Karpas-422 (cell line): Measurements from ENCODE around the gene MYL6B. TPM values are rescaled to one million over a fixed set of nuclear protein-coding genes. Genes with fewer than 3 reads are reported as not detected.

ENCODE experiments used
- DNase-seq: peaks from one replicate; pipeline ENCODE4 v3.0.0-alpha.2; 2015
- H2AFZ ChIP-seq: fragments of 200-600 bp; sonication (generic); 2 replicates; pipeline ENCODE4 v1.6.1; 2014; ENCODE audit warnings: antibody characterized with exemption, low read length, mixed read lengths
- H3K27ac ChIP-seq: fragments of 200-600 bp; sonication (generic); 2 replicates; pipeline ENCODE4 v1.5.1; 2014; ENCODE audit warnings: mild to moderate bottlenecking, low read length, moderate library complexity
- H3K27me3 ChIP-seq: fragments of 200-600 bp; sonication (generic); 2 replicates; pipeline ENCODE4 v1.6.1; 2014; ENCODE audit warnings: low read length, mixed read lengths
- H3K36me3 ChIP-seq: fragments of 200-600 bp; sonication (generic); 2 replicates; pipeline ENCODE4 v1.6.1; 2014; ENCODE audit warnings: low read length, mixed read lengths; ENCODE audit not compliant: insufficient read depth
- H3K4me1 ChIP-seq: fragments of 200-600 bp; sonication (generic); 2 replicates; pipeline ENCODE4 v1.6.1; 2014; ENCODE audit warnings: mild to moderate bottlenecking, low read length, mixed read lengths
- H3K4me2 ChIP-seq: fragments of 200-600 bp; sonication (generic); 2 replicates; pipeline ENCODE4 v1.6.1; 2014; ENCODE audit warnings: low read length, low read depth, mild to moderate bottlenecking; ENCODE audit not compliant: poor library complexity, severe bottlenecking
- H3K4me3 ChIP-seq: fragments of 200-600 bp; sonication (generic); 2 replicates; pipeline ENCODE4 v1.5.1; 2014; ENCODE audit warnings: mild to moderate bottlenecking, antibody characterized with exemption, low read length, mixed read lengths
- H3K79me2 ChIP-seq: fragments of 200-600 bp; sonication (generic); 2 replicates; pipeline ENCODE4 v1.6.1; 2014; ENCODE audit warnings: mild to moderate bottlenecking, low read length, mixed read lengths
- H3K9ac ChIP-seq: fragments of 200-600 bp; sonication (generic); 2 replicates; pipeline ENCODE4 v1.6.0; 2014; ENCODE audit warnings: low read length
- H3K9me2 ChIP-seq: fragments of 200-600 bp; sonication (generic), shearing (Covaris generic); replicated peaks from 2 replicates; pipeline ENCODE4 v1.6.0; 2014; ENCODE audit warnings: mild to moderate bottlenecking, low read length, moderate library complexity; ENCODE audit not compliant: insufficient read depth
- H3K9me3 ChIP-seq: fragments of 300-700, 200-600 bp; sonication (generic); 2 replicates; pipeline ENCODE4 v1.6.1; 2014; ENCODE audit warnings: low read length, mixed read lengths
- H4K20me1 ChIP-seq: fragments of 200-600 bp; sonication (generic); 2 replicates; pipeline ENCODE4 v1.6.1; 2014; ENCODE audit warnings: mild to moderate bottlenecking, antibody characterized with exemption, low read length, low read depth; ENCODE audit not compliant: insufficient read depth
- total RNA-seq: library from RNA; depleted of rRNA; stranded (reverse); fragments of >200 nt; shearing (Covaris generic); gene quantifications from 2 replicates; pipeline ENCODE4 v1.2.3, GENCODE V29; 2014; ENCODE audit warnings: low replicate concordance

The MYL6B gene
- total RNA-seq, 1 experiment from 2014 or later, result 33.1 TPM

GRCh38 chr12:56118688-56119357 is 33.6 kb upstream of the MYL6B start:
- Histone ChIP-seq H4K20me1 (no peaks in the 10 kb centered on the region), H3K27me3 (no peaks in the 10 kb centered on the region), H3K36me3 (peaks cover 10% of the 10 kb centered on the region), H3K4me2 (peak overlapping the region; percentile 94), H3K9me3 (no peaks in the 10 kb centered on the region), H3K4me1 (peaks cover 25% of the 10 kb centered on the region), H3K9ac (peak overlapping the region; percentile 77), H3K9me2 (no peaks in the 10 kb centered on the region), H3K79me2 (peaks cover 30% of the 10 kb centered on the region), H2AFZ (no peak overlapping the region), H3K4me3 (peak overlapping the region; percentile 74), H3K27ac (peak overlapping the region; percentile 61)
- no peak for DNase-seq

GRCh38 chr12:56119361-56119796 is 33.0 kb upstream of the MYL6B start:
- Histone ChIP-seq H3K79me2 (peaks cover 32% of the 10 kb centered on the region), H3K9ac (peak overlapping the region; percentile 77), H3K9me2 (no peaks in the 10 kb centered on the region), H3K9me3 (no peaks in the 10 kb centered on the region), H3K4me1 (peaks cover 25% of the 10 kb centered on the region), H3K27me3 (no peaks in the 10 kb centered on the region), H3K4me2 (peak overlapping the region; percentile 94), H3K27ac (peak overlapping the region; percentile 61), H4K20me1 (no peaks in the 10 kb centered on the region), H2AFZ (no peak overlapping the region), H3K36me3 (peaks cover 9% of the 10 kb centered on the region), H3K4me3 (peak overlapping the region; percentile 74)
- DNase-seq, result peak; percentile 87

- Histone ChIP-seq H2AFZ (no peak overlapping the region), H3K36me3 (peaks cover 9% of the 10 kb centered on the region), H3K79me2 (peaks cover 32% of the 10 kb centered on the region), H3K4me2 (peak overlapping the region; percentile 94), H3K4me3 (peak overlapping the region; percentile 74; the same call in 1 of the 2 replicates), H3K4me1 (peaks cover 21% of the 10 kb centered on the region), H3K27ac (no peak overlapping the region), H3K9me3 (no peaks in the 10 kb centered on the region), H4K20me1 (no peaks in the 10 kb centered on the region), H3K27me3 (no peaks in the 10 kb centered on the region), H3K9me2 (no peaks in the 10 kb centered on the region), H3K9ac (peak overlapping the region; percentile 77)
- no peak for DNase-seq
These were observed 32.1 kb upstream of the MYL6B start for GRCh38 chr12:56120158-56120846.

- Histone ChIP-seq H3K4me2 (no peak overlapping the region), H2AFZ (no peak overlapping the region), H3K36me3 (peaks cover 9% of the 10 kb centered on the region), H3K79me2 (peaks cover 32% of the 10 kb centered on the region), H3K9me2 (no peaks in the 10 kb centered on the region), H4K20me1 (no peaks in the 10 kb centered on the region), H3K9me3 (no peaks in the 10 kb centered on the region), H3K4me3 (no peak overlapping the region), H3K4me1 (peaks cover 25% of the 10 kb centered on the region), H3K27ac (no peak overlapping the region), H3K9ac (no peak overlapping the region), H3K27me3 (no peaks in the 10 kb centered on the region)
- no peak for DNase-seq
These were observed 31.1 kb upstream of the MYL6B start for GRCh38 chr12:56121204-56121870.

- no peaks in the 10 kb centered on the region for H3K27me3 ChIP-seq
- no peaks in the 10 kb centered on the region for H3K9me2 ChIP-seq
- peaks cover 23% of the 10 kb centered on the region for H3K79me2 ChIP-seq
- H3K9me3 ChIP-seq, result no peaks in the 10 kb centered on the region
- no peak overlapping the region for H3K4me3 ChIP-seq
- H3K4me2 ChIP-seq, result no peak overlapping the region
- no peak overlapping the region for H2AFZ ChIP-seq
- H4K20me1 ChIP-seq, result no peaks in the 10 kb centered on the region
- no peak overlapping the region for H3K9ac ChIP-seq
- peaks cover 38% of the 10 kb centered on the region for H3K4me1 ChIP-seq
- 0 out of 2 replicates have a peak, but pooled peaks cover 6% of the 10 kb centered on the region for H3K36me3 ChIP-seq
- no peak for DNase-seq
- H3K27ac ChIP-seq, result no peak overlapping the region
These were observed 29.8 kb upstream of the MYL6B start for GRCh38 chr12:56122637-56123036.

- no peaks in the 10 kb centered on the region for H3K9me2 ChIP-seq
- H3K27ac ChIP-seq, result no peak overlapping the region
These were observed 28.3 kb upstream of the MYL6B start for GRCh38 chr12:56124133-56124532.

GRCh38 chr12:56126732-56127239 is 25.6 kb upstream of the MYL6B start:
- H3K36me3 ChIP-seq, result peaks cover 14% of the 10 kb centered on the region
- H4K20me1 ChIP-seq, result no peaks in the 10 kb centered on the region
- no peaks in the 10 kb centered on the region for H3K27me3 ChIP-seq
- peaks cover 28% of the 10 kb centered on the region for H3K4me1 ChIP-seq
- H3K9ac ChIP-seq, result peak overlapping the region; percentile 65
- peak; percentile 67 for DNase-seq
- peak overlapping the region; percentile 88 for H3K27ac ChIP-seq
- no peaks in the 10 kb centered on the region for H3K9me2 ChIP-seq
- H3K9me3 ChIP-seq, result no peaks in the 10 kb centered on the region
- H2AFZ ChIP-seq, result no peak overlapping the region
- peak overlapping the region; percentile 90 for H3K4me2 ChIP-seq
- H3K79me2 ChIP-seq, result peaks cover 27% of the 10 kb centered on the region
- H3K4me3 ChIP-seq, result peak overlapping the region; percentile 63

More at GRCh38 chr12:56124133-56124532, 28.3 kb upstream of the MYL6B start:
- no peaks in the 10 kb centered on the region for H3K9me3 ChIP-seq
- H3K4me1 ChIP-seq, result peaks cover 33% of the 10 kb centered on the region
- H3K27me3 ChIP-seq, result no peaks in the 10 kb centered on the region
- H2AFZ ChIP-seq, result no peak overlapping the region
- H3K79me2 ChIP-seq, result peaks cover 27% of the 10 kb centered on the region
- DNase-seq, result no peak
- H3K36me3 ChIP-seq, result 0 out of 2 replicates have a peak, but pooled peaks cover 6% of the 10 kb centered on the region
- H3K9ac ChIP-seq, result no peak overlapping the region
- no peak overlapping the region for H3K4me3 ChIP-seq
- no peak overlapping the region for H3K4me2 ChIP-seq
- H4K20me1 ChIP-seq, result no peaks in the 10 kb centered on the region

GRCh38 chr12:56127485-56127887 is 24.9 kb upstream of the MYL6B start:
- H3K79me2 ChIP-seq, result peaks cover 27% of the 10 kb centered on the region
- no peak overlapping the region for H2AFZ ChIP-seq
- H3K4me2 ChIP-seq, result peak overlapping the region; percentile 90
- H3K9me3 ChIP-seq, result no peaks in the 10 kb centered on the region
- no peaks in the 10 kb centered on the region for H3K27me3 ChIP-seq
- H3K9me2 ChIP-seq, result no peaks in the 10 kb centered on the region
- peaks cover 18% of the 10 kb centered on the region for H3K36me3 ChIP-seq
- H3K27ac ChIP-seq, result peak overlapping the region; percentile 88
- no peaks in the 10 kb centered on the region for H4K20me1 ChIP-seq
- H3K4me1 ChIP-seq, result peaks cover 28% of the 10 kb centered on the region
- peak overlapping the region; percentile 63 for H3K4me3 ChIP-seq
- H3K9ac ChIP-seq, result peak overlapping the region; percentile 65
- no peak for DNase-seq
